ENCODE measurements around the gene AFF1.

The AFF1 gene

DNA sequence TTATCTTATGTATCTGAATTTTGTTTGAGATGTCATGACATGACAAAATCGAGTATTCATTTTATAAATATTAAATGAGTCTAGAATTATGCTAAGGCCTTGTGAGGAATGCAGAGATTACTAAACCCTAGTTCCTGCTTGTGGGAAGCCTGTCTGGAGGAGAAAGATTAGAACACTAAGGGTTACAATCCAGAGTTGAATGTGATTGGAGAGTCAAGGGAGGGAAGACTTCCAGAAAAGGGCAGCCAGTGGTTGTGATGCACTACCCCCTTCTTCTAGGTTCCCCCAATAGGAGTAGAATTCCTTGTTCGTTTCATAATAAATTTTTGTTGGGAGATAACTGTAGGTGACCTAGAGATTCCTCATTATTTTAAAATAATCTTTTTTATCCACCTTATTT is 141.1 kb downstream of the AFF1 start:
- DNase-seq (ENCODE audit: low read depth): no peak
- H3K4me3 ChIP-seq (ENCODE audit: low read depth, low read length): no peak overlapping the region

DNA sequence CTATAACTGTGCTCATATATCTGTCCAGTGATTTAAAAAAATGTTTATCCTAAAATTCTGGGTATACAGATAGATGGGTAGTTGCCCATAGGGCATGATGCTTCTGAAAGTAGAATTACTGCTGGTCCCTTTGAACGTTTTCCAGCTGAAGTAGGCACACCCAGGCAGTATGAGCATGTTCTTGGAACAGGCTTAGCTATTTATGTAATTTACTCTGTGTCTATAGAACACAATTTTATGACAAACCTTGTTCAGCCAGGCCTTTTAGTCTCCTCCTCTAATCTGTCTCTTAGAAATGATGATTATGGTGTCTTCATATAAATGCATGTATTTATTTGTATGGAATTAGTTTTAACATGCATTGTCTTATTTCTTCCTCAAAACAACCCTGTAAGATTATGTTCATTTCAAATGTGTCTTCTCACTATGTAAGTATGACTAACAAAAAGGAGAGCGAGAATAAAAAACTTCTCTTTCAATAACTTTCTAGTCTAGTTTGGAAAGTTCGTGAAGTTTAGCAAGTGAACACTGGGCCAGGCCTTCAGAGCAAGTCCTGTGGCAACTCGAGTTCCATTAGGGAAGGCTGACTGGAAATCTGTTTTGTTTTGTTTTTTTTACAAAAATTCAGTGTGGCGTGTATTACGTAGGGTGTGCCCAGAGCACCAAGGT is 142.0 kb downstream of the AFF1 start:
- no peak for DNase-seq (ENCODE audit: low read depth)
- H3K4me3 ChIP-seq (ENCODE audit: low read depth, low read length): no peak overlapping the region
- TF ChIP-seq CTCF (conservative IDR thresholded peaks at IDR 0.05; ENCODE audit: low read depth, low read length): no peak

More for the DNA sequence above, 141.1 kb downstream of the AFF1 start:
- TF ChIP-seq CTCF (conservative IDR thresholded peaks at IDR 0.05; ENCODE audit: low read depth, low read length): no peak

DNA sequence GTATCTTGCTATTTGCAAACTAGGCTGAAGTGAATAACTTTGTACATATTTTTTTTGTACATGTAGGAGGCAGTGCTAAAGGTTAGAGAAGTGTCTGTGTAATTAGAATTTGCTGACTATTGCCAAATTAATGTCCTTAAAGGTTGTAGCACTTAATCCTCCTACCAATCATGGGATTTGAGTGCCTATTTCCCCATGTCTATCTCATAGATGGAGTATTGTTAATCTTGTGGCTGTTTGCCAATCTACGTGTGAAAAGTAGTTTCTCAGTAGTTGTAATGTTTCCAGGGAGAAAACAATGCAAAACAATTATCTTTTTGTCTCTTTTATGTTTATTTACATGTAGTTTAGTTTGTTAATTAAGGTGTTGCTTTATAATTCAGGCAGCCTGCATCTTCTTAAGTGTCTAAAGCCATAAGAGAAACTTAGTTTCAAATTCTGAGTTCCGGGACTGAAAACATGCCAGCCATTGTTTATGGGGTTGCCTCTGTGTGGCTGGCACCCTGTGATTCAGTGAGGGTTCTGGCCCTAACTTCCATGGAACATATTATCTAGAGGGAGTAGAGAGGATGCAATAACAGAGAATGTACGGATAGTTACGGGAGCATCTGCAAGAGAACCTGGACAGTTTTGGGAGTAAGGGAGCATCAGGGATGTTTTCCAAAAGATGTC is 143.2 kb downstream of the AFF1 start:
- no peak for DNase-seq (ENCODE audit: low read depth)
- no peak for TF ChIP-seq CTCF (conservative IDR thresholded peaks at IDR 0.05; ENCODE audit: low read depth, low read length)
- no peak overlapping the region for H3K4me3 ChIP-seq (ENCODE audit: low read depth, low read length)

- DNase-seq (ENCODE audit: low read depth): peak; percentile 85
- H3K4me3 ChIP-seq (ENCODE audit: low read depth, low read length): no peak overlapping the region
- no peak for TF ChIP-seq CTCF (conservative IDR thresholded peaks at IDR 0.05; ENCODE audit: low read depth, low read length)
These were observed 144.2 kb downstream of the AFF1 start for GRCh38 chr4:87078987-87079486.

- TF ChIP-seq CTCF (conservative IDR thresholded peaks at IDR 0.05; ENCODE audit: low read depth, low read length): no peak
- H3K4me3 ChIP-seq (ENCODE audit: low read depth, low read length): no peak overlapping the region
These were observed 145.2 kb downstream of the AFF1 start for GRCh38 chr4:87079967-87080366.

GRCh38 chr4:87080462-87080861 is 145.7 kb downstream of the AFF1 start:
- no peak for TF ChIP-seq CTCF (conservative IDR thresholded peaks at IDR 0.05; ENCODE audit: low read depth, low read length)
- no peak for DNase-seq (ENCODE audit: low read depth)
- no peak overlapping the region for H3K4me3 ChIP-seq (ENCODE audit: low read depth, low read length)

More at GRCh38 chr4:87079967-87080366, 145.2 kb downstream of the AFF1 start:
- DNase-seq (ENCODE audit: low read depth): no peak
